Inflammatory macrophage treated with lipopolysaccharide for 4 hours (primary cell): ENCODE measurements around the gene IREB2.
"Not testable (repeated sequence)": the region's sequence is repeated elsewhere in the genome, so short reads cannot be mapped to it uniquely, and the experiment has no call there.

Experiments used
- DNase-seq: peaks from one replicate; pipeline ENCODE4 v3.0.0-alpha.2; 2020

IREB2 gene

GRCh38 chr15:78407608-78408354, 30.2 kb upstream of the IREB2 start:
- DNase-seq: no peak

- no peak for DNase-seq
Observed at GRCh38 chr15:78408355-78408640, 29.7 kb upstream of the IREB2 start.

- DNase-seq: no peak
Observed at GRCh38 chr15:78408961-78409360, 29.1 kb upstream of the IREB2 start.

GRCh38 chr15:78411061-78411460, 27.0 kb upstream of the IREB2 start:
- peak; percentile 82 for DNase-seq

GRCh38 chr15:78414621-78415250, 23.3 kb upstream of the IREB2 start:
- no peak for DNase-seq

- DNase-seq: no peak
Observed at GRCh38 chr15:78415284-78415683, 22.7 kb upstream of the IREB2 start.

GRCh38 chr15:78417754-78418630, 20.0 kb upstream of the IREB2 start:
- no peak for DNase-seq

- no peak for DNase-seq
Observed at GRCh38 chr15:78418686-78419085, 19.3 kb upstream of the IREB2 start.

GRCh38 chr15:78419367-78419766, 18.6 kb upstream of the IREB2 start:
- no peak for DNase-seq

GRCh38 chr15:78420220-78420619, 17.8 kb upstream of the IREB2 start:
- DNase-seq: no peak

- no peak for DNase-seq
Observed at GRCh38 chr15:78420766-78421165, 17.2 kb upstream of the IREB2 start.

GRCh38 chr15:78421238-78421965, 16.6 kb upstream of the IREB2 start:
- no peak for DNase-seq

- DNase-seq: peak; percentile 61
Observed at GRCh38 chr15:78422571-78423340, 15.3 kb upstream of the IREB2 start.

GRCh38 chr15:78424673-78425072, 13.3 kb upstream of the IREB2 start:
- DNase-seq: no peak

GRCh38 chr15:78425643-78426042, 12.4 kb upstream of the IREB2 start:
- peak; percentile 39 for DNase-seq

- no peak for DNase-seq
Observed at GRCh38 chr15:78426300-78426699, 11.7 kb upstream of the IREB2 start.

GRCh38 chr15:78427953-78428352, 10.1 kb upstream of the IREB2 start:
- DNase-seq: no peak

GRCh38 chr15:78429477-78429876, 8.5 kb upstream of the IREB2 start:
- DNase-seq: no peak

GRCh38 chr15:78431955-78432354, 6.1 kb upstream of the IREB2 start:
- no peak for DNase-seq

GRCh38 chr15:78432664-78433063, 5.4 kb upstream of the IREB2 start:
- no peak for DNase-seq

- no peak for DNase-seq
Observed at GRCh38 chr15:78434134-78434533, 3.9 kb upstream of the IREB2 start.

GRCh38 chr15:78434711-78435110, 3.3 kb upstream of the IREB2 start:
- not testable (repeated sequence) for DNase-seq
